Rectal smooth muscle tissue (tissue), 1 donor: ENCODE measurements around the gene KMT2A.

ENCODE experiments used
- H3K27ac ChIP-seq: one replicate; pipeline ENCODE4 v1.7.0; 2013; ENCODE audit warnings: low read depth, low read length, inconsistent platforms
- H3K27me3 ChIP-seq: one replicate; pipeline ENCODE4 v1.7.0; 2013; ENCODE audit warnings: low read length; ENCODE audit not compliant: control insufficient read depth, insufficient read depth
- H3K36me3 ChIP-seq: one replicate; pipeline ENCODE4 v1.7.0; 2013; ENCODE audit warnings: low read length; ENCODE audit not compliant: control insufficient read depth, insufficient read depth
- H3K4me1 ChIP-seq: one replicate; pipeline ENCODE4 v1.7.0; 2013; ENCODE audit warnings: low read length; ENCODE audit not compliant: control insufficient read depth, insufficient read depth
- H3K4me3 ChIP-seq: one replicate; pipeline ENCODE4 v1.7.0; 2013; ENCODE audit warnings: low read length
- H3K9ac ChIP-seq: one replicate; pipeline ENCODE4 v1.7.0; 2013; ENCODE audit warnings: low read length

Gene KMT2A

DNA sequence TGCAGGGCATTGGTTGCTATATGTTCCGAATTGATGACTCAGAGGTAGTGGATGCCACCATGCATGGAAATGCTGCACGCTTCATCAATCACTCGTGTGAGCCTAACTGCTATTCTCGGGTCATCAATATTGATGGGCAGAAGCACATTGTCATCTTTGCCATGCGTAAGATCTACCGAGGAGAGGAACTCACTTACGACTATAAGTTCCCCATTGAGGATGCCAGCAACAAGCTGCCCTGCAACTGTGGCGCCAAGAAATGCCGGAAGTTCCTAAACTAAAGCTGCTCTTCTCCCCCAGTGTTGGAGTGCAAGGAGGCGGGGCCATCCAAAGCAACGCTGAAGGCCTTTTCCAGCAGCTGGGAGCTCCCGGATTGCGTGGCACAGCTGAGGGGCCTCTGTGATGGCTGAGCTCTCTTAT is 85.6 kb downstream of the KMT2A start:
- no peak overlapping the region for H3K9ac ChIP-seq
- H3K4me3 ChIP-seq = no peak overlapping the region
- no peak overlapping the region for H3K27ac ChIP-seq
- H3K36me3 ChIP-seq = peaks cover 32% of the 10 kb centered on the region
- no peaks in the 10 kb centered on the region for H3K4me1 ChIP-seq
- no peaks in the 10 kb centered on the region for H3K27me3 ChIP-seq

GRCh38 chr11:118522571-118523072 is 86.3 kb downstream of the KMT2A start:
- H3K27ac ChIP-seq = no peak overlapping the region
- no peak overlapping the region for H3K9ac ChIP-seq
- H3K36me3 ChIP-seq = peaks cover 32% of the 10 kb centered on the region
- H3K27me3 ChIP-seq = no peaks in the 10 kb centered on the region
- no peak overlapping the region for H3K4me3 ChIP-seq
- H3K4me1 ChIP-seq = no peaks in the 10 kb centered on the region

DNA sequence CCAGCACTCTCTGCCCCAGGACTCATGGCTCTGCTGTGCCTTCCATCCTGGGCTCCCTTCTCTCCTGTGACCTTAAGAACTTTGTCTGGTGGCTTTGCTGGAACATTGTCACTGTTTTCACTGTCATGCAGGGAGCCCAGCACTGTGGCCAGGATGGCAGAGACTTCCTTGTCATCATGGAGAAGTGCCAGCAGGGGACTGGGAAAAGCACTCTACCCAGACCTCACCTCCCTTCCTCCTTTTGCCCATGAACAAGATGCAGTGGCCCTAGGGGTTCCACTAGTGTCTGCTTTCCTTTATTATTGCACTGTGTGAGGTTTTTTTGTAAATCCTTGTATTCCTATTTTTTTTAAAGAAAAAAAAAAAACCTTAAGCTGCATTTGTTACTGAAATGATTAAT is 88.1 kb downstream of the KMT2A start:
- Histone ChIP-seq H3K27ac (no peak overlapping the region), H3K4me1 (no peaks in the 10 kb centered on the region), H3K36me3 (peaks cover 32% of the 10 kb centered on the region)

DNA sequence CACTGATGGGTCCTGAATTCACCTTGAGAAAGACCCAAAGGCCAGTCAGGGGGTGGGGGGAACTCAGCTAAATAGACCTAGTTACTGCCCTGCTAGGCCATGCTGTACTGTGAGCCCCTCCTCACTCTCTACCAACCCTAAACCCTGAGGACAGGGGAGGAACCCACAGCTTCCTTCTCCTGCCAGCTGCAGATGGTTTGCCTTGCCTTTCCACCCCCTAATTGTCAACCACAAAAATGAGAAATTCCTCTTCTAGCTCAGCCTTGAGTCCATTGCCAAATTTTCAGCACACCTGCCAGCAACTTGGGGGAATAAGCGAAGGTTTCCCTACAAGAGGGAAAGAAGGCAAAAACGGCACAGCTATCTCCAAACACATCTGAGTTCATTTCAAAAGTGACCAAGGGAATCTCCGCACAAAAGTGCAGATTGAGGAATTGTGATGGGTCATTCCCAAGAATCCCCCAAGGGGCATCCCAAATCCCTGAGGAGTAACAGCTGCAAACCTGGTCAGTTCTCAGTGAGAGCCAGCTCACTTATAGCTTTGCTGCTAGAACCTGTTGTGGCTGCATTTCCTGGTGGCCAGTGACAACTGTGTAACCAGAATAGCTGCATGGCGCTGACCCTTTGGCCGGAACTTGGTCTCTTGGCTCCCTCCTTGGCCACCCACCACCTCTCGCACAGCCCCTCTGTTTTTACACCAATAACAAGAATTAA is 88.6 kb downstream of the KMT2A start:
- Histone ChIP-seq H3K36me3 (peaks cover 26% of the 10 kb centered on the region), H3K4me3 (no peak overlapping the region), H3K27me3 (no peaks in the 10 kb centered on the region), H3K27ac (no peak overlapping the region), H3K9ac (no peak overlapping the region), H3K4me1 (peaks cover 5% of the 10 kb centered on the region)

More for the DNA sequence above, 88.1 kb downstream of the KMT2A start:
- no peaks in the 10 kb centered on the region for H3K27me3 ChIP-seq
- no peak overlapping the region for H3K4me3 ChIP-seq
- no peak overlapping the region for H3K9ac ChIP-seq

DNA sequence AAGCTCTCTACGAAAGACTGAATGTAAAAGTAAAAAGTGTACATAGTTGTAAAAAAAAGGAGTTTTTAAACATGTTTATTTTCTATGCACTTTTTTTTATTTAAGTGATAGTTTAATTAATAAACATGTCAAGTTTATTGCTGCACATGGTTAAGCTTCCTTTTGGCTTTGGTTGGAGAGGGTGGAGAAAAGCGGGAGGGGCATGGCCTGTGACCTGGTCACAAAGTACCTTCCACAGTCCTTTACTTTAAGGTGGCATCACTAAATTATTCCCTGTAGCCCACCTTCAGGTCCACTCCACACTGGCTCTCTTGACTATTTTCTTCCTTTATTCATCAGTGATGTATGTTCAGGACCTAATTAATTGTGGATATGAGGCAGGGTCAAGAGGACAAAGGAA is 90.4 kb downstream of the KMT2A start:
- Histone ChIP-seq H3K27me3 (no peaks in the 10 kb centered on the region), H3K9ac (no peak overlapping the region), H3K36me3 (peaks cover 15% of the 10 kb centered on the region), H3K4me1 (peaks cover 8% of the 10 kb centered on the region), H3K4me3 (no peak overlapping the region), H3K27ac (no peak overlapping the region)

DNA sequence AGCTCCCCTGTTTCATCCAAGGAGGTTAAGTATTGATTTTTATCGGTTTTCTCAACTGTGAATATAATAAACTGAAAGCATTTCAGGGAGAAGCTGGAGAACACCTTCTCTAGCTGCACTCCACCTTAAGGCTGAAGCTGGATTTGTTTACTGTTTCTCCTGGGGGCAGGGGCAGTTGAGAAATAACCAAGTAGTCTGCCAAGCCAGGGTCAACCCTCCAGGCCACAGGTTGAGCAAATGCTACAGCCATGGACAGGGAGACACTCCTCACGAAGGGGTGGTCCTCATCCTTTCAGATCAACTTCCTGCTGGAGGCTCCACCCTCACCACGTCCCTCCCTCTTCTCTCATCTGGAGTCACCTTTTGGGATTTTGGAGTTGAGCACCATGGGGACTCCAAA is 90.8 kb downstream of the KMT2A start, which contains the start of gene TTC36:
TTC36 (plus strand) TSS at position 366 of the 400 bp plus-strand sequence; CDS start at position 387, 21 bp downstream.
- Histone ChIP-seq H3K4me1 (peaks cover 8% of the 10 kb centered on the region), H3K27me3 (no peaks in the 10 kb centered on the region), H3K9ac (no peak within 1 kb of the TSS), H3K27ac (no peak within 1 kb of the TSS), H3K4me3 (no peak within 1 kb of the TSS), H3K36me3 (peaks cover 11% of the 10 kb centered on the region)

DNA sequence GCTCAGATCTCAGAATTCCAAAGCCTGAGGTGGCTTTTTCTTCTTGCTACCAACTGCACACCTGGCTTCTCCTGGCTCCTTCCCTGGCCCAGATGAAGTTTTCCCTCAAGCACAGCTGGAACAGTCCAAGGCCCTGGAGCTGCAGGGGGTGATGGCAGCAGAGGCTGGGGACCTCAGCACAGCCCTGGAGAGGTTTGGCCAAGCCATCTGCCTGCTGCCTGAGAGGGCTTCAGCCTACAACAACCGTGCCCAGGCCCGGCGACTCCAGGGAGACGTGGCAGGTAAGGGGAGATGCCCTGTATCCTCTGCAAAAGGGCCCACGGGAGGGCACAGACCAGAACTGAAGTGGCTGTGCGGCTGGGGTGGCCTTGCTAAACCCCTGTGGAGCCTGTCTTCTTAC is 92.2 kb downstream of the KMT2A start:
- peaks cover 8% of the 10 kb centered on the region for H3K4me1 ChIP-seq
- no peak overlapping the region for H3K4me3 ChIP-seq
- H3K27me3 ChIP-seq = no peaks in the 10 kb centered on the region
- peaks cover 4% of the 10 kb centered on the region for H3K36me3 ChIP-seq
- no peak overlapping the region for H3K9ac ChIP-seq
- H3K27ac ChIP-seq = no peak overlapping the region

DNA sequence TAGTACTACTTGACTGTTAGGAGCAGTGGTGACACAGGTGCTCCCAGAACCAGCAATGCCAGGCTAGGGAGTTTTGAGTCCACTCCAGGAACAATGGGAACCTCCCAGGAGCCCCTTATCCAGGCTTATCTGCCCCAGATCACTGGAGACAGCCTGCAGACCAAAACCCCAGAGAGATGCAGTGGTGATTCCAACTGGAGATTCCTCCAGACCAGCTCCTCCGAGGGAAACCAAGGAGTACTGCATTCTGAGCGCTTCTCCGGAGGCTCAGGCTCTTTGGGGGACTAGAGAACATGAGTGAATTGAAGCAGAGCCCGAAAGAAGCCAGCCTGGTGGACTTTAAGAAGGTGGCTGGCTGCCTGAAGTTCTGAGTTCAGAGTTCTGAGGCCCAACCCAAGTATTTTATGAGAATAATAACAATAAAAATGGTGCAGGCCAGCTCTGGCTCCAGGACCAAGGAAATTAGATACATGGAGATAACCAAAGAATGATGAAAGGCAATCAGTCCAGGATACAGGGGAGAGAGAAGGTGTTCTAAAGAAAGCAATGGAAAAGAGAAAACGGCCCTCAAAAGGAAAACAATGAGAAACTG is 93.4 kb downstream of the KMT2A start:
- H3K4me3 ChIP-seq = peak overlapping the region; percentile 70
- no peaks in the 10 kb centered on the region for H3K36me3 ChIP-seq
- no peak overlapping the region for H3K9ac ChIP-seq
- no peaks in the 10 kb centered on the region for H3K27me3 ChIP-seq
- H3K4me1 ChIP-seq = peaks cover 8% of the 10 kb centered on the region
- H3K27ac ChIP-seq = no peak overlapping the region

DNA sequence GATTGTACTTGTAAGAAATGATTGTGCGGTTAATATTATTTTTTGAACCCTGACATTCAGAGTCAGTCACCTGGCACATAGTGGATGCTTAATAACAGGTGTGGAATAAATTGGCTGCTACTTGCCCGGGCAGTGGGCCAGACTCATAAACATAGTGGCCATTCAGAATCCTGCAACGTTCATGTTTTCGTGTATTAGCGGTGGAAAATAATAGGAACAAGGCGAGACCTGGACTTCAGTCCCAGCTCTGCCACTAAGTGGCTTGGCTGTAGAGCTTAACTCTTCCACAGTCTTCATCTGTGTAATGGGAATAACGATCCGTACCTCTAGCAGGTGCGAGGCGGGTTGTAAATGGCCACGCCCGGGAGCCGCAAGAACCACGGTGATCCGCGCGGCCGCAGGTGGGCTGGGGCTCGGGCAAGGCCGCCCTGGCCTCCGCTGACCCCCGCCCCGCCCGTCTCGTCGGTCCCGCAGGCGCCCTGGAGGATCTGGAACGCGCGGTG is 93.9 kb downstream of the KMT2A start:
- H3K36me3 ChIP-seq = no peaks in the 10 kb centered on the region
- H3K4me3 ChIP-seq = peak overlapping the region; percentile 70
- peak overlapping the region; percentile 64 for H3K27ac ChIP-seq
- H3K9ac ChIP-seq = no peak overlapping the region
- no peaks in the 10 kb centered on the region for H3K27me3 ChIP-seq
- peaks cover 8% of the 10 kb centered on the region for H3K4me1 ChIP-seq

DNA sequence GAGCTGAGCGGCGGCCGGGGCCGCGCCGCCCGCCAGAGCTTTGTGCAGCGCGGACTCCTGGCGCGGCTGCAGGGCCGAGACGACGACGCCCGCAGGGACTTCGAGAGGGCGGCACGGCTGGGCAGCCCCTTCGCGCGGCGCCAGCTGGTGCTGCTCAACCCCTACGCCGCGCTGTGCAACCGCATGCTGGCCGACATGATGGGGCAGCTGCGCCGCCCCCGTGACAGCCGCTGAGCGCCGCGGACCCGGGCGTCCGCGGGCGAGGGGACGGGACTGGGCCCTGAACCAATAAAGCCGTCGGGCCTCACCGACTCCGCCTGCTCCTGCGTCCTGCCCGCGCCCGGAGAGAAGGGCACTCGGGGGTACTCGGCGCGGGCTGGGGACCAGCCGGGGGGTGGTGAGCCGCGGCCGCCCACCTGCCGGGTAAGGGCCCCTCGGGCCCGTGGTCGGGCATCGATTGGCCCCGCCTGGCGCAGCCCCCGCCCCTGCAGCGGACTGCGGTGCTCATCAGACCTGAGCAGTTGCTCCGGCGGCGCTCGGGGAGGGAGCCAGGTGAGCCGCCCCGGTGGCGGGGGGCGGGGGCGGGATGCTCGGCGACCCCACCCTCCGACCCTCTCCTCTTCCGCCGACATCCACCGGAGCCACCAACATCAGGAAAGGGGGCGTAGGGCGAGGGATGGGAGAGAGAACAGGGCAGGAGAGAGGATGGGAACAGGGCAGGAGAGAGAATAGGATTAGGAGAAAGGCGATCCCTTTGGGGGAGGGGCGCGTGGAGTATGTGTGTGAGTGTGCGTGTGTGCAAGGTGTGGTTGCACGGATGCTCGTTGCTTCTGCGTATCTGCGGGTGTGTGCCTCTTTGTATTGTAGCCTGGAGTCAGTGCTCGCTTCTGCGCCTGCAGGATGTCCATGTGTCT is 94.6 kb downstream of the KMT2A start, which contains the start of gene TMEM25:
TMEM25 (plus strand) TSS at position 510 of the 914 bp plus-strand sequence. CDS start 610 bp downstream, outside the sequence.
- peak within 1 kb of the TSS; percentile 70 for H3K4me3 ChIP-seq
- H3K9ac ChIP-seq = peak within 1 kb of the TSS; percentile 46
- H3K36me3 ChIP-seq = no peaks in the 10 kb centered on the region
- H3K27ac ChIP-seq = peak within 1 kb of the TSS; percentile 64
- H3K27me3 ChIP-seq = no peaks in the 10 kb centered on the region
- H3K4me1 ChIP-seq = peaks cover 8% of the 10 kb centered on the region

GRCh38 chr11:118531597-118532084 is 95.3 kb downstream of the KMT2A start:
- H3K4me3 ChIP-seq = peak overlapping the region; percentile 70
- peaks cover 8% of the 10 kb centered on the region for H3K4me1 ChIP-seq
- H3K27me3 ChIP-seq = no peaks in the 10 kb centered on the region
- H3K27ac ChIP-seq = no peak overlapping the region
- peak overlapping the region; percentile 46 for H3K9ac ChIP-seq
- H3K36me3 ChIP-seq = no peaks in the 10 kb centered on the region

- H3K4me1 ChIP-seq = peaks cover 8% of the 10 kb centered on the region
- H3K27ac ChIP-seq = no peak overlapping the region
- no peak overlapping the region for H3K4me3 ChIP-seq
- H3K9ac ChIP-seq = no peak overlapping the region
- no peaks in the 10 kb centered on the region for H3K36me3 ChIP-seq
- H3K27me3 ChIP-seq = no peaks in the 10 kb centered on the region
Observed at GRCh38 chr11:118532091-118532490, 95.8 kb downstream of the KMT2A start.
